GM10266 (cell line): ENCODE data around the gene RETNLB.

Experiments used
- DNase-seq: peaks from one replicate; pipeline ENCODE4 v3.0.0; 2012; ENCODE audit errors: extremely low spot score
- CTCF ChIP-seq: IDR thresholded peaks from 2 replicates; pipeline ENCODE4 v1.5.1; 2012; ENCODE audit warnings: mild to moderate bottlenecking, low read depth; ENCODE audit not compliant: control insufficient read depth, insufficient read depth; ENCODE audit errors: missing control alignments

Gene RETNLB

GRCh38 chr3:108757404-108757982, at the start of gene RETNLB:
Gene RETNLB, minus strand, starts transcription at chr3:108757410. Its CDS starts 225 bp downstream, at chr3:108757185.
- no peak for TF ChIP-seq CTCF
- no peak for DNase-seq

GRCh38 chr3:108806316-108806715, 49.1 kb upstream of the RETNLB start:
- DNase-seq: no peak

GRCh38 chr3:108804966-108805365, 47.8 kb upstream of the RETNLB start:
- TF ChIP-seq CTCF: no peak
- no peak for DNase-seq

More at GRCh38 chr3:108806316-108806715, 49.1 kb upstream of the RETNLB start:
- TF ChIP-seq CTCF: no peak

- no peak for TF ChIP-seq CTCF
- no peak for DNase-seq
These were observed 47.2 kb upstream of the RETNLB start for GRCh38 chr3:108804437-108804836.

- DNase-seq: no peak
- TF ChIP-seq CTCF: no peak
These were observed 34.3 kb upstream of the RETNLB start for GRCh38 chr3:108791473-108791872.

GRCh38 chr3:108780235-108780634, 23.0 kb upstream of the RETNLB start:
- DNase-seq: no peak
- TF ChIP-seq CTCF: no peak

GRCh38 chr3:108779496-108779895, 22.3 kb upstream of the RETNLB start:
- DNase-seq: no peak
- no peak for TF ChIP-seq CTCF
